K562 (cell line): ENCODE data around the gene GOLGA8A. TPM values are rescaled to one million over a fixed set of nuclear protein-coding genes. Genes with fewer than 3 reads are reported as not detected.

Source experiments
- ASH1L ChIP-seq: fragments of 450-650 bp; IDR thresholded peaks from 2 replicates; pipeline ENCODE4 v1.6.1; 2018; ENCODE audit warnings: borderline replicate concordance, mild to moderate bottlenecking, low read depth; ENCODE audit not compliant: partially characterized antibody
- ATF2 ChIP-seq: sonication (generic); formaldehyde crosslinking; IDR thresholded peaks from 2 replicates; pipeline ENCODE4 v1.8.1; 2022; ENCODE audit warnings: missing genetic modification reagents
- BCOR ChIP-seq: fragments of 450-650 bp; IDR thresholded peaks from 2 replicates; pipeline ENCODE4 v1.6.1; 2016
- CBFB ChIP-seq: sonication (generic); formaldehyde crosslinking; IDR thresholded peaks from 2 replicates; pipeline ENCODE4 v1.4.0; 2020; ENCODE audit warnings: mild to moderate bottlenecking, missing genetic modification reagents
- DEAF1 ChIP-seq: fragments of 450-650 bp; formaldehyde crosslinking; IDR thresholded peaks from 2 replicates; pipeline ENCODE4 v1.4.0; 2020; ENCODE audit warnings: mild to moderate bottlenecking, moderate library complexity
- GTF2F1 ChIP-seq: IDR thresholded peaks from 2 replicates; pipeline ENCODE4 v1.6.1; 2011; ENCODE audit warnings: low read depth, low read length, improper control_type of control experiment
- IRF2 ChIP-seq: sonication (generic); formaldehyde crosslinking; IDR thresholded peaks from 2 replicates; pipeline ENCODE4 v1.8.1; 2022; ENCODE audit warnings: mild to moderate bottlenecking, missing genetic modification reagents
- KDM4B ChIP-seq, 2 experiments: fragments of 450-650 bp in 1 of 2; sonication (generic) in 1 of 2; IDR thresholded peaks; 2 replicates each; pipeline ENCODE4 v1.6.1; 2016 to 2017; ENCODE audit warnings: borderline replicate concordance in 2 of 2, antibody characterized with exemption in 1 of 2, low read depth in 1 of 2, mild to moderate bottlenecking in 1 of 2
- LEF1 ChIP-seq: fragments of 450-650 bp; IDR thresholded peaks from 2 replicates; pipeline ENCODE4 v1.6.1; 2016; ENCODE audit warnings: mild to moderate bottlenecking
- MIER1 ChIP-seq: fragments of 450-650 bp; IDR thresholded peaks from 2 replicates; pipeline ENCODE4 v1.6.1; 2016; ENCODE audit warnings: antibody characterized with exemption, mild to moderate bottlenecking, low read depth
- MITF ChIP-seq: IDR thresholded peaks from 2 replicates; pipeline ENCODE4 v1.6.1; 2014; ENCODE audit warnings: antibody characterized with exemption
- MYNN ChIP-seq, 2 experiments: sonication (generic); formaldehyde crosslinking in 1 of 2; IDR thresholded peaks; 2 replicates each; pipeline versions ENCODE4 v1.5.0 to v1.6.1; 2016 to 2020; ENCODE audit warnings: antibody characterized with exemption in 1 of 2, missing genetic modification reagents in 1 of 2
- PCBP2 ChIP-seq: fragments of 200-400 bp; formaldehyde crosslinking; IDR thresholded peaks from 2 replicates; pipeline ENCODE4 v1.6.1; 2018; ENCODE audit warnings: low read length, low read depth, mild to moderate bottlenecking, moderate library complexity; ENCODE audit not compliant: poor library complexity, severe bottlenecking
- POLR3G ChIP-seq: IDR thresholded peaks from 2 replicates; pipeline ENCODE4 v1.6.1; 2011; ENCODE audit not compliant: insufficient read length, insufficient replicate concordance; ENCODE audit errors: extremely low read depth
- RCOR1 ChIP-seq, 2 experiments: IDR thresholded peaks; 2 replicates each; pipeline ENCODE4 v1.6.1; 2012; ENCODE audit warnings: low read depth in 2 of 2, low read length in 2 of 2, borderline replicate concordance in 1 of 2, improper control_type of control experiment in 1 of 2
- RNF219 ChIP-seq: fragments of 250-450 bp; sonication (Bioruptor Pico); IDR thresholded peaks from 2 replicates; pipeline ENCODE4 v1.5.0; 2022; ENCODE audit warnings: mild to moderate bottlenecking
- TAF9B ChIP-seq: fragments of 450-650 bp; IDR thresholded peaks from 2 replicates; pipeline ENCODE4 v1.6.1; 2018; ENCODE audit warnings: mild to moderate bottlenecking; ENCODE audit not compliant: partially characterized antibody
- TBL1XR1 ChIP-seq, 2 experiments: IDR thresholded peaks; 2 replicates each; pipeline ENCODE4 v1.6.1; 2012; ENCODE audit warnings: improper control_type of control experiment in 2 of 2, low read length in 2 of 2, mild to moderate bottlenecking in 1 of 2
- TOE1 ChIP-seq, 2 experiments: fragments of 450-650 bp in 1 of 2; sonication (generic) in 1 of 2; formaldehyde crosslinking in 1 of 2; IDR thresholded peaks; 2 replicates each; pipeline versions ENCODE4 v1.7.1 to v1.8.0; 2016 to 2022; ENCODE audit warnings: borderline replicate concordance in 2 of 2, mild to moderate bottlenecking in 2 of 2, antibody characterized with exemption in 1 of 2, inconsistent platforms in 1 of 2, low read depth in 1 of 2, missing genetic modification reagents in 1 of 2, moderate library complexity in 1 of 2
- ZNF184 ChIP-seq: sonication (generic); formaldehyde crosslinking; IDR thresholded peaks from 2 replicates; pipeline ENCODE4 v1.5.0; 2020; ENCODE audit warnings: missing genetic modification reagents
- ZNF24 ChIP-seq: fragments of 450-650 bp; IDR thresholded peaks from 2 replicates; pipeline ENCODE4 v1.6.1; 2016
- ZNF41 ChIP-seq: fragments of 250-450 bp; sonication (Bioruptor Pico); conservative IDR thresholded peaks from 2 replicates; pipeline ENCODE4 v1.4.0; 2020; ENCODE audit warnings: mild to moderate bottlenecking
- polyA plus RNA-seq, 8 experiments: library from polyadenylated mRNA; depleted of rRNA in 4 of 8; stranded (reverse) in 5 of 8; unstranded in 3 of 8; fragments of >200 nt; fragmentation: Nextera tagmentation in 2 of 8; fragmentation: Illumina TruSeq in 1 of 8; extraction: Ambion mirVana in 2 of 8; extraction: Trizol in 1 of 8; gene quantifications; 2 replicates each; pipeline versions ENCODE4 v1.2.1 to v1.2.3, GENCODE V29; 2011 to 2014; ENCODE audit warnings: inconsistent platforms in 1 of 8, missing spikeins in 1 of 8
- total RNA-seq, 7 experiments: library from RNA; depleted of rRNA in 6 of 7; stranded (reverse); fragments of >200 nt in 6 of 7; fragmentation: Illumina TruSeq in 2 of 7; extraction: Trizol in 2 of 7; gene quantifications; 2 replicates each; pipeline versions ENCODE4 v1.2.1 to v1.2.3, GENCODE V29; 2011 to 2021; ENCODE audit warnings: low replicate concordance in 1 of 7

GOLGA8A gene
- total and polyA plus RNA-seq, 9 of the 15 experiments (the other 6 are each of a cell fraction or from before 2014, with no cell fraction given), result 11.2 to 191 (median 56.3) TPM

GRCh38 chr15:34437687-34438086, at the start of gene GOLGA8A (continued):
- TF ChIP-seq TOE1 (IDR thresholded peaks at IDR 0.05; ENCODE audit: borderline replicate concordance) (no peak), TOE1 (CRISPR knock-in tag; IDR thresholded peaks at IDR 0.05; ENCODE audit: borderline replicate concordance, low read depth) (no peak), RNF219 (no peak), RCOR1 (IDR thresholded peaks at IDR 0.05; ENCODE audit: borderline replicate concordance in 1 of 2, low read depth in 2 of 2, low read length in 2 of 2) (no peak), KDM4B (IDR thresholded peaks at IDR 0.05; ENCODE audit: borderline replicate concordance in 2 of 2, low read depth in 1 of 2) (no peak), GTF2F1 (0 out of 2 replicates have a peak, but pooled peaks have one; percentile 56), MYNN (IDR thresholded peaks at IDR 0.05) (no peak), MYNN (CRISPR knock-in tag; IDR thresholded peaks at IDR 0.05) (no peak), DEAF1 (CRISPR knock-in tag) (no peak), IRF2 (CRISPR knock-in tag) (no peak), BCOR (0 out of 2 replicates have a peak, but pooled peaks have one; percentile 11), LEF1 (0 out of 2 replicates have a peak, but pooled peaks have one; percentile 31), ZNF24 (no peak), POLR3G (no peak), ATF2 (CRISPR knock-in tag) (no peak), TAF9B (no peak), ASH1L (peak; percentile 41), MIER1 (no peak), ZNF41 (CRISPR knock-in tag) (no peak), ZNF184 (CRISPR knock-in tag) (no peak), PCBP2 (no peak), MITF (no peak), TBL1XR1 (IDR thresholded peaks at IDR 0.05; ENCODE audit: low read length in 2 of 2) (no peak), CBFB (CRISPR knock-in tag) (no peak)
